ENCODE data around the gene SPON1. TPM values are rescaled to one million over a fixed set of nuclear protein-coding genes. Genes with fewer than 3 reads are reported as not detected.

SPON1 gene
- total RNA-seq, 1 experiment from 2014 or later: 6.4 TPM

GRCh38 chr11:14089690-14090462 lies 127.4 kb downstream of the SPON1 start:
- POLR2A ChIA-PET: interaction anchor here (0.7 kb wide), 1 partner anchor 22 kb away, joined by 5 read pairs; no protein-coding TSS in a partner anchor
- no peaks in the 10 kb centered on the region for H3K27me3 Mint-ChIP-seq (ENCODE audit: low read depth)
- no peak overlapping the region for H3K27ac Mint-ChIP-seq
- CTCF ChIA-PET: no interaction called here
- no peaks in the 10 kb centered on the region for H3K36me3 Mint-ChIP-seq
- DNase-seq (ENCODE audit: low spot score): no peak
- H3K4me3 Mint-ChIP-seq: no peak overlapping the region
- TF ChIP-seq ATF6 (CRISPR knock-in tag; IDR thresholded peaks at IDR 0.05) (no peak), USF2 (CRISPR knock-in tag; IDR thresholded peaks at IDR 0.05) (no peak), ZNF121 (CRISPR knock-in tag; IDR thresholded peaks at IDR 0.05) (no peak), ARID4B (CRISPR knock-in tag; IDR thresholded peaks at IDR 0.05; ENCODE audit: borderline replicate concordance) (no peak), MLX (CRISPR knock-in tag; IDR thresholded peaks at IDR 0.05) (no peak), TEAD1 (CRISPR knock-in tag; IDR thresholded peaks at IDR 0.05) (no peak), IRF2 (CRISPR knock-in tag; IDR thresholded peaks at IDR 0.05; ENCODE audit: borderline replicate concordance, low read depth) (no peak), MXD4 (CRISPR knock-in tag; IDR thresholded peaks at IDR 0.05; ENCODE audit: borderline replicate concordance) (no peak), ATF1 (CRISPR knock-in tag; IDR thresholded peaks at IDR 0.05) (no peak), ZNF671 (CRISPR knock-in tag; IDR thresholded peaks at IDR 0.05) (no peak), ZNF138 (CRISPR knock-in tag; conservative IDR thresholded peaks at IDR 0.05) (no peak), GTF2I (CRISPR knock-in tag; conservative IDR thresholded peaks at IDR 0.05) (no peak), NR3C1 (CRISPR knock-in tag; conservative IDR thresholded peaks at IDR 0.05; ENCODE audit: low read depth) (no peak), SP1 (CRISPR knock-in tag; conservative IDR thresholded peaks at IDR 0.05) (no peak), E2F4 (CRISPR knock-in tag; IDR thresholded peaks at IDR 0.05; ENCODE audit: borderline replicate concordance, low read depth) (no peak), SMAD3 (CRISPR knock-in tag; IDR thresholded peaks at IDR 0.05; ENCODE audit: borderline replicate concordance) (no peak), ZNF219 (CRISPR knock-in tag; IDR thresholded peaks at IDR 0.05; ENCODE audit: borderline replicate concordance) (no peak)
- TF ChIP-seq, protein P1, sequence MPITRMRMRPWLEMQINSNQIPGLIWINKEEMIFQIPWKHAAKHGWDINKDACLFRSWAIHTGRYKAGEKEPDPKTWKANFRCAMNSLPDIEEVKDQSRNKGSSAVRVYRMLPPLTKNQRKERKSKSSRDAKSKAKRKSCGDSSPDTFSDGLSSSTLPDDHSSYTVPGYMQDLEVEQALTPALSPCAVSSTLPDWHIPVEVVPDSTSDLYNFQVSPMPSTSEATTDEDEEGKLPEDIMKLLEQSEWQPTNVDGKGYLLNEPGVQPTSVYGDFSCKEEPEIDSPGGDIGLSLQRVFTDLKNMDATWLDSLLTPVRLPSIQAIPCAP (CRISPR knock-in tag; IDR thresholded peaks at IDR 0.05): no peak
- TF ChIP-seq, protein P2, sequence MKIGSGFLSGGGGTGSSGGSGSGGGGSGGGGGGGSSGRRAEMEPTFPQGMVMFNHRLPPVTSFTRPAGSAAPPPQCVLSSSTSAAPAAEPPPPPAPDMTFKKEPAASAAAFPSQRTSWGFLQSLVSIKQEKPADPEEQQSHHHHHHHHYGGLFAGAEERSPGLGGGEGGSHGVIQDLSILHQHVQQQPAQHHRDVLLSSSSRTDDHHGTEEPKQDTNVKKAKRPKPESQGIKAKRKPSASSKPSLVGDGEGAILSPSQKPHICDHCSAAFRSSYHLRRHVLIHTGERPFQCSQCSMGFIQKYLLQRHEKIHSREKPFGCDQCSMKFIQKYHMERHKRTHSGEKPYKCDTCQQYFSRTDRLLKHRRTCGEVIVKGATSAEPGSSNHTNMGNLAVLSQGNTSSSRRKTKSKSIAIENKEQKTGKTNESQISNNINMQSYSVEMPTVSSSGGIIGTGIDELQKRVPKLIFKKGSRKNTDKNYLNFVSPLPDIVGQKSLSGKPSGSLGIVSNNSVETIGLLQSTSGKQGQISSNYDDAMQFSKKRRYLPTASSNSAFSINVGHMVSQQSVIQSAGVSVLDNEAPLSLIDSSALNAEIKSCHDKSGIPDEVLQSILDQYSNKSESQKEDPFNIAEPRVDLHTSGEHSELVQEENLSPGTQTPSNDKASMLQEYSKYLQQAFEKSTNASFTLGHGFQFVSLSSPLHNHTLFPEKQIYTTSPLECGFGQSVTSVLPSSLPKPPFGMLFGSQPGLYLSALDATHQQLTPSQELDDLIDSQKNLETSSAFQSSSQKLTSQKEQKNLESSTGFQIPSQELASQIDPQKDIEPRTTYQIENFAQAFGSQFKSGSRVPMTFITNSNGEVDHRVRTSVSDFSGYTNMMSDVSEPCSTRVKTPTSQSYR (CRISPR knock-in tag; IDR thresholded peaks at IDR 0.05): no peak
- TF ChIP-seq, protein P3, sequence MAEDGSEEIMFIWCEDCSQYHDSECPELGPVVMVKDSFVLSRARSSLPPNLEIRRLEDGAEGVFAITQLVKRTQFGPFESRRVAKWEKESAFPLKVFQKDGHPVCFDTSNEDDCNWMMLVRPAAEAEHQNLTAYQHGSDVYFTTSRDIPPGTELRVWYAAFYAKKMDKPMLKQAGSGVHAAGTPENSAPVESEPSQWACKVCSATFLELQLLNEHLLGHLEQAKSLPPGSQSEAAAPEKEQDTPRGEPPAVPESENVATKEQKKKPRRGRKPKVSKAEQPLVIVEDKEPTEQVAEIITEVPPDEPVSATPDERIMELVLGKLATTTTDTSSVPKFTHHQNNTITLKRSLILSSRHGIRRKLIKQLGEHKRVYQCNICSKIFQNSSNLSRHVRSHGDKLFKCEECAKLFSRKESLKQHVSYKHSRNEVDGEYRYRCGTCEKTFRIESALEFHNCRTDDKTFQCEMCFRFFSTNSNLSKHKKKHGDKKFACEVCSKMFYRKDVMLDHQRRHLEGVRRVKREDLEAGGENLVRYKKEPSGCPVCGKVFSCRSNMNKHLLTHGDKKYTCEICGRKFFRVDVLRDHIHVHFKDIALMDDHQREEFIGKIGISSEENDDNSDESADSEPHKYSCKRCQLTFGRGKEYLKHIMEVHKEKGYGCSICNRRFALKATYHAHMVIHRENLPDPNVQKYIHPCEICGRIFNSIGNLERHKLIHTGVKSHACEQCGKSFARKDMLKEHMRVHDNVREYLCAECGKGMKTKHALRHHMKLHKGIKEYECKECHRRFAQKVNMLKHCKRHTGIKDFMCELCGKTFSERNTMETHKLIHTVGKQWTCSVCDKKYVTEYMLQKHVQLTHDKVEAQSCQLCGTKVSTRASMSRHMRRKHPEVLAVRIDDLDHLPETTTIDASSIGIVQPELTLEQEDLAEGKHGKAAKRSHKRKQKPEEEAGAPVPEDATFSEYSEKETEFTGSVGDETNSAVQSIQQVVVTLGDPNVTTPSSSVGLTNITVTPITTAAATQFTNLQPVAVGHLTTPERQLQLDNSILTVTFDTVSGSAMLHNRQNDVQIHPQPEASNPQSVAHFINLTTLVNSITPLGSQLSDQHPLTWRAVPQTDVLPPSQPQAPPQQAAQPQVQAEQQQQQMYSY (CRISPR knock-in tag; IDR thresholded peaks at IDR 0.05): no peak
- H3K9me3 Mint-ChIP-seq: 0 out of 2 replicates have a peak, but pooled peaks cover 7% of the 10 kb centered on the region
- ATAC-seq: no peak
- no peaks in the 10 kb centered on the region; the same call in 1 of the 2 replicates for H3K4me1 Mint-ChIP-seq
